Thymus (tissue), 11 donors: ENCODE measurements around the gene CTSL. TPM values are rescaled to one million over a fixed set of nuclear protein-coding genes. Genes with fewer than 3 reads are reported as not detected.

Experiments used
- DNase-seq, 9 donors: peaks; one replicate each; pipeline ENCODE4 v3.0.0-alpha.2; 2013; ENCODE audit warnings: low spot score in 9 of 9, low read depth in 6 of 9, missing footprints in 1 of 9
- H3K27ac ChIP-seq, 2 donors: one replicate each; pipeline ENCODE4 v1.5.1; 2013; ENCODE audit warnings: control low read depth in 1 of 2, low read depth in 1 of 2, low read length in 1 of 2, mild to moderate bottlenecking in 1 of 2, moderate library complexity in 1 of 2
- H3K27me3 ChIP-seq, 2 donors: one replicate each; pipeline ENCODE4 v1.5.1; 2013; ENCODE audit warnings: low read length in 1 of 2; ENCODE audit not compliant: control insufficient read depth in 2 of 2, insufficient read depth in 1 of 2
- H3K36me3 ChIP-seq, 2 donors: one replicate each; pipeline ENCODE4 v1.5.1; 2013; ENCODE audit warnings: low read length in 1 of 2, mild to moderate bottlenecking in 1 of 2, moderate library complexity in 1 of 2; ENCODE audit not compliant: control insufficient read depth in 2 of 2, insufficient read depth in 2 of 2
- H3K4me1 ChIP-seq, 2 donors: one replicate each; pipeline ENCODE4 v1.5.1; 2013; ENCODE audit warnings: low read length in 2 of 2; ENCODE audit not compliant: control insufficient read depth in 2 of 2, insufficient read depth in 2 of 2
- H3K4me3 ChIP-seq, 2 donors: one replicate each; pipeline ENCODE4 v1.5.1; 2013; ENCODE audit warnings: low read length in 2 of 2, control low read depth in 1 of 2, mild to moderate bottlenecking in 1 of 2
- H3K9me3 ChIP-seq, 2 donors: one replicate each; pipeline ENCODE4 v1.5.1; 2013; ENCODE audit warnings: low read length in 1 of 2, mild to moderate bottlenecking in 1 of 2; ENCODE audit not compliant: control insufficient read depth in 2 of 2, insufficient read depth in 1 of 2
- WGBS: extraction: QIAGEN DNeasy Blood & Tissue Kit; methylation state at CpG from one replicate; pipeline ENCODE4 v1.1.7; 2013; 5-methylcytosine and 5-hydroxymethylcytosine counted together
- polyA plus RNA-seq: library from polyadenylated mRNA; stranded (reverse); fragments of 200-250 nt; gene quantifications from one replicate; pipeline ENCODE4 v1.2.3, GENCODE V29; 2013
- total RNA-seq: library from RNA; stranded (reverse); fragments of 120-200 nt; gene quantifications from one replicate; pipeline ENCODE4 v1.2.4, GENCODE V29; 2013
- donor health status: healthy.

The CTSL gene
- total and polyA plus RNA-seq, 2 donors = 117 to 264 TPM

DNA sequence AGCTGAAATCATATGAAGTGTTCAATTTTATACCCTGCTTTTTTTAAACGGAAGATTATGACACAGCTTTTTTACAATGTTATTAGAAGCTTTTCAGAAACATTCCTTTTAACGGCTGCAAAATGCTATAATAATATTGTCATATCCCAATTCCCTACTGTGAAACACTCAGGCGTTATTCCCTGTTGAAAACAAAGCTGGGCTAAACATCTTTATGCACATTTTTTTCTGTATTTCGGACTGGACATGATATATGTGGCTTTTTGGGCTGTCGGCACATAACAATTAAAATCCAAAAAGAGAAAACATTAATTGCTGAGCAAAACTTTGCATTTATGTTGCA lies 12.0 kb upstream of the CTSL start:
- Histone ChIP-seq H3K4me3 (no peak overlapping the region), H3K27ac (no peak overlapping the region), H3K4me1 (peaks cover 0 to 19% of the 10 kb centered on the region in 2 donors), H3K27me3 (peaks cover 0 to 2% of the 10 kb centered on the region in 2 donors), H3K9me3 (no peaks in the 10 kb centered on the region), H3K36me3 (peaks cover 0 to 9% of the 10 kb centered on the region in 2 donors)
- WGBS = 86% methylated on average over 5 of the region's 5 CpGs
- no peak for DNase-seq

DNA sequence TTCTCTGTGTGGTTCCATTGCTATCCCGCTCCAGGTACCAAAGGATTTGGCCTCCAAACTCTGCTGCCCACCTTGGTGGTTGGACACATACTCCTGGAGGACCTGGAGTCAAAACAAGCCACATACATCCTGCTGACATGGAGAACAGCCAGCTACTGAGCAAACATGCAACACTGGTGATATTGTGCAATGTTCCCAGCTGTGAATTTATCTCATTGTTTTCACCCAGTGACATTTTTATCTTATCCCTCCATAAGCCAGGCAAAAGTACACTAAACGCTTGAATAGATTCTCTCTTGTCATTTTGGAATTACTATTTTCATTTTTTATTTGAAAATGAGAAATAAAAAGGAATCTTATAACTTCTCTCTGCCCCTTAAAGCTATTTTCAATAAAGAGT lies 11.1 kb upstream of the CTSL start:
- WGBS = 92% methylated on average over 2 of the region's 2 CpGs
- H3K9me3 ChIP-seq = no peaks in the 10 kb centered on the region
- peaks cover 0 to 2% of the 10 kb centered on the region in 2 donors for H3K27me3 ChIP-seq
- peaks cover 0 to 12% of the 10 kb centered on the region in 2 donors for H3K4me1 ChIP-seq
- H3K4me3 ChIP-seq = no peak overlapping the region
- no peak overlapping the region for H3K27ac ChIP-seq
- DNase-seq = no peak
- H3K36me3 ChIP-seq = peaks cover 0 to 3% of the 10 kb centered on the region in 2 donors

DNA sequence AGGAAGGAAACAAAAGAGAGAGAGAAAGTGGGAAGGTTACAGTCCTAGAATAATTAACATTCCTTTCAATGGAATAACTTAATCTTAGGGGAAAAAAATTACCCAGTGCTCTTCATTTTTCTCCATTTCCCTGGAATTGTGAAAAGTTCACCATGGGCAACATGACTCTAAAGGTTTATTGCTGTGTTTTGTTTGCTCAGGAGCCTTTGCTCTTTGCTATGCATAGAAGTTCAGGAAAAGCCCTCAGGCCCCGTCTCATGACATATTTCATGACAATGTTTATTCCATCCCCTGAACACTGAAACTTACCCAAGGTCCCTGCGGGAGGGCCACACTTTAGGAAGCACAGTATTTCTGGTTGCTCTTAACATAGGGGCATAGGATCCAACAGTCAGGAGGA lies 9.8 kb upstream of the CTSL start:
- no peak overlapping the region for H3K27ac ChIP-seq

DNA sequence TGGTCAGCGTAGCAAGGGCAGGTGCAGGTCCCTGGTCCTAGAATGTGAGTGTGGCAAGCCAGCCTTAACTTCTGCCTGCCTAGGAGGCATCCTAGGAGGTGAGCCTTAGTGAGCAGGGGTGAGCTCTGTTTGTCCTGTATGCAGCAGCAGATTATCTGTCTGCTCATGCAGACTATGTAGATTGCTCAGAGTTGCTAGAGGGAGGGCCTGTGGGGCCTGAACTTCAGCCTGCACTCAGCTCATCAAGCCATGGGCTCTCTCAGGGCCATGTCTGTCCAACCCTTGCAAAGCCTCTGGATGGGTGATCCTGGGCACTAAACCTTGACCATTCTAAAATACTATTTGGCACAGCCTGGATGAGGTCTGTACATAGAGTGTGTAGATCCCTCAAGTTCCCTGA lies 8.5 kb upstream of the CTSL start:
- peaks cover 0 to 8% of the 10 kb centered on the region in 2 donors for H3K27me3 ChIP-seq
- no peak overlapping the region for H3K27ac ChIP-seq
- DNase-seq = no peak
- 91% methylated on average over 1 of the region's 1 CpG for WGBS
- H3K9me3 ChIP-seq = no peaks in the 10 kb centered on the region
- H3K4me1 ChIP-seq = no peaks in the 10 kb centered on the region
- no peaks in the 10 kb centered on the region for H3K36me3 ChIP-seq
- no peak overlapping the region for H3K4me3 ChIP-seq

More for the DNA sequence above, 9.8 kb upstream of the CTSL start:
- H3K4me1 ChIP-seq = peaks cover 0 to 5% of the 10 kb centered on the region in 2 donors
- H3K4me3 ChIP-seq = no peak overlapping the region
- DNase-seq = no peak
- WGBS = 98% methylated on average over 2 of the region's 2 CpGs
- H3K27me3 ChIP-seq = peaks cover 0 to 5% of the 10 kb centered on the region in 2 donors
- H3K36me3 ChIP-seq = no peaks in the 10 kb centered on the region
- H3K9me3 ChIP-seq = no peaks in the 10 kb centered on the region

DNA sequence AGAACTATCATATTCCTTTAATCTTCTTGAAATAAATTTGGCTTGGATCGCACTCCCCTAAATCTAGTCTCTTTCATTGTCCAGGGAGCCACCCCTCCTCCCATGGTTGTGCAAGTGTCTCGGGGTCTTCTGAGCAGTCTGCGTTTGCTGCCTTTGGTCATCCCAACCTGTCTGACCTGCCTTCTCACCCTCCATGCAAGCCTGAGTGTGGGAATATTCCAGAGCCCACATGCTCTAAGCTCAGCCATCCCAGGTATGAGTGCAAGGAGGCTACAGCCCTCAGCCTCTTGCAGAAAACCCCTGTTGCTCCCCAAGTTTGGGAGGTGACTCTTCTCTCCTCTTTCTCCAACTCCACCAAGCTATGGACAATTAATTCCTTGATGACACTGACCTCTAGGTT lies 7.7 kb upstream of the CTSL start:
- no peaks in the 10 kb centered on the region for H3K9me3 ChIP-seq
- no peak overlapping the region for H3K4me3 ChIP-seq
- no peak overlapping the region for H3K27ac ChIP-seq
- 98% methylated on average over 3 of the region's 3 CpGs for WGBS
- H3K36me3 ChIP-seq = no peaks in the 10 kb centered on the region
- H3K4me1 ChIP-seq = no peaks in the 10 kb centered on the region
- DNase-seq = no peak
- H3K27me3 ChIP-seq = peaks cover 0 to 11% of the 10 kb centered on the region in 2 donors

DNA sequence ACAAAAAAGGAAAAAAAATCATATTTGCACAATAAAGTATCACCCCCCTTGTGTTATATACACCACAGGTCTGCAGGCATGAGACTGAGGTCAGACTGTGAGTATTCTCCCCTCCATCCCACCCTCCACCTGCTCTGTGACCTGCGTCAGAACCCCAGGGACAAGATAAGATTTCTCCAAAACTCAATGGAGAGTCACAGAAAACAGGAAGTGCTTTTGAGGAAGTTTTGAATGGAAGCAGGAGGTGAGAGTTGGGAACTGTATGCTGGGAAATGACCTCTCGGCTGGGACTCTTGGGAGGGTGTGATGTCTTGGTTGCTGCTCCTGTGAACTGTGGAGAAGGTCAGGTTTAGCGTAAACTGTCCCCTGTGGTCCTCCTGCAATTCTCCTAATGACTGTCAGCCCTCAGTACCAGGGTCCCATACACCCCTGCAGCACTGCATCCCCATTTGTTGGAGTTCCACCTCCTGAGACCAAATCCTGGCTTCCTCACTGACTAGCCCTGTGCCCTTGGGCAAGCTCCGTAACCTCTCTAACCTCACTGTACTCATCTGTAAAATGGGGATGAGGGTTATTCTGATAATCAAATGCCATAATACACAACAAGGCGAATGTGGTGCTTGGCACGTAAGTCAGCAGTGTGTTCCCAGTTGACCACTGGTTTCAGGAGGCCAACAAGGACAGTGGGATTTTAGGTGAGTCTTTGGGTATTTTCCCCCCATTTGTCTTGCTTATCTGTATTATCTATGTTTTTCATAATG lies 6.9 kb upstream of the CTSL start:
- no peaks in the 10 kb centered on the region for H3K9me3 ChIP-seq
- no peak overlapping the region for H3K4me3 ChIP-seq
- DNase-seq = no peak
- H3K4me1 ChIP-seq = no peaks in the 10 kb centered on the region
- WGBS = 96% methylated on average over 6 of the region's 6 CpGs
- no peak overlapping the region for H3K27ac ChIP-seq
- H3K27me3 ChIP-seq = peaks cover 0 to 14% of the 10 kb centered on the region in 2 donors
- no peaks in the 10 kb centered on the region for H3K36me3 ChIP-seq

DNA sequence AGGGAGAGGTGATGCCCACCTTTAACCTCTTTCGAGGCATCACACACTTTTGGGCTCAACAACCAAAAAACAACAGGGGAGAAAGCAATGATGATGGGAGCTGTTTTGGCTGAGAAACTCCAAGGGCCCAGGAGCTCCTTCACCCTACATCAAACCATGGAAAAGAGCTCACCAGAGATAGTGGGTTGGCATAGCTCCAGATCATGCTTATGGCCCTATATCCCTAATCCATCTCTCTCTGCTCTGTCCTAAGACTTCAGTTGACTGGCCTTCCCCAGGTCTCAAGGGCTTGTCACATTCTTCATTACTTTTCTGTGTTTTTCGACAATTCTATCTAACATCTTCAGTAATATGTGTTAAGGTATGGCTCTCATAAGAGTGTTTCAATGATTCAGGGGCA lies 5.7 kb upstream of the CTSL start:
- H3K27ac ChIP-seq = no peak overlapping the region
- H3K27me3 ChIP-seq = peaks cover 0 to 22% of the 10 kb centered on the region in 2 donors
- no peaks in the 10 kb centered on the region for H3K9me3 ChIP-seq
- H3K4me3 ChIP-seq = no peak overlapping the region
- WGBS = 96% methylated on average over 2 of the region's 2 CpGs
- no peaks in the 10 kb centered on the region for H3K4me1 ChIP-seq
- H3K36me3 ChIP-seq = no peaks in the 10 kb centered on the region
- DNase-seq = no peak

DNA sequence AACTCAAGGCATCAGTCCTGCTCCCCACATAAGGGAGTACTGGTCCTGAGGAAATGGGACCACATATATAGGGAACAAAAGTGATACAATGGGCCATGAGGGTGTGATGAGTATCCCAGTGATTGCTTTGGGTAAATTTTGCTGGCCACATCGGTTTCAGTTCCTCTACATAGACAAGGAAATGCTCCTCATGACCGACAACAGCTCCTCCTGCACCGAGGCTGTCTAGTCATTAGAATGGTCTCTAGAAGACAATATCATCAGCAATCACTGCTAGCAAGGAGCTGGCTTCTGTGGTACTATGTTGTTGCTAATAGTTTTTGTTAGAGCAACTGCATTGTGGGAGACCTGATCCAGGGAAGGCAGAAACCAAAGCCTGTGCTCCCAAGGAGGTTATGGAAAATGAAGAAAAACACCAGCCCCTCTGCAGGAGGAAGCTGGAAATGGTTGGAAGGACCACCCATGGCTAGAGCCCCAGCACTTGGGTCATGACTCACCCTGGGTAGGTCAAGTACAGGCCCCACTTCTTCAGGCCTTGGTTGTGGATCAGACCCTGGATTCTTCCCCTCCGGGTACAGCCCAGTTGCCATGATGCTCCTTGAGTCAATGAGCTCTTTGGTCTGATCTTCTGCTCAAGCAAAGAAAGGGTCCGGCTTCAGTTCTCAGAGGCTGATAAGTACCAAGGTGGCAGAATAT lies 3.4 kb upstream of the CTSL start:
- Histone ChIP-seq H3K36me3 (no peaks in the 10 kb centered on the region), H3K4me3 (no peak overlapping the region), H3K4me1 (peaks cover 2 to 11% of the 10 kb centered on the region in 2 donors), H3K27me3 (peaks cover 18 to 46% of the 10 kb centered on the region in 2 donors), H3K27ac (no peak overlapping the region), H3K9me3 (no peaks in the 10 kb centered on the region)
- DNase-seq = no peak
- 91% methylated on average over 5 of the region's 5 CpGs for WGBS

DNA sequence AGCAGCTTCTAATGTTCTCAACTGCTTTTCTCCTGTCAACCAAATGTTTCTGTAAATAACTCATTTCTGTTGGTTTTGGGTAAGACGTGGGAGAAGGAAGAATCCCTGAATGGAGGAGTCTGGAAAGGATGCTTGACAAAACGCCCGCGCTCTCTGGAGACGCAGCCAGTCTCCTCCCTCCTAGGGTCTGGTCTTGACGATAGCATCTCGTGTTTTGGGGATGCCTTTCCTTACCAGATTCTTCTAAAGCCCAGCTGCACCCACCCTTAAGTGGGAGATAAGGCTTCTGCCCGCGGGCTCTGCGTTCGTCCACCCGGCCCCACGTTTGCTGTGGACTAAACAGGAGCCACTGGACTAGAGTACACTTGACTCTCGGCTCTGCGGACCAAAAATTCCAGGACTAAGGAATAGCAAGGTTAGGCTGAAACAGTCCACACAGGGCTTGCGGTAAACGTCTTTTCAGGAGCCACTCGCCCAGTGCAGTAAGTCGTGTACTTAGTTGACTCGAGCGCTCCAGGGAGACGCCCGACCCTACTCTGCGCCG lies 491 bp upstream of the CTSL start:
- WGBS = 11% methylated on average over 25 of the region's 25 CpGs
- H3K36me3 ChIP-seq = no peaks in the 10 kb centered on the region
- peak overlapping the region; percentile 46 to 47 for H3K4me3 ChIP-seq
- peaks cover 20 to 57% of the 10 kb centered on the region in 2 donors for H3K27me3 ChIP-seq
- no peak for DNase-seq
- peak overlapping the region; percentile 58 to 67 for H3K27ac ChIP-seq
- no peaks in the 10 kb centered on the region for H3K9me3 ChIP-seq
- peaks cover 2 to 11% of the 10 kb centered on the region in 2 donors for H3K4me1 ChIP-seq
